Stimulated activated CD8-positive, alpha-beta memory T cell treated with anti-CD3 and anti-CD28 coated beads, Interleukin-15, amount 100 ng/mL, for 4 hours (primary cell): Measurements from ENCODE around the gene ADH1C.

Experiments used
- DNase-seq, 2 donors: peaks; one replicate each; pipeline ENCODE4 v3.0.0-alpha.2; 2020; ENCODE audit warnings: low read depth in 2 of 2

Gene ADH1C

DNA sequence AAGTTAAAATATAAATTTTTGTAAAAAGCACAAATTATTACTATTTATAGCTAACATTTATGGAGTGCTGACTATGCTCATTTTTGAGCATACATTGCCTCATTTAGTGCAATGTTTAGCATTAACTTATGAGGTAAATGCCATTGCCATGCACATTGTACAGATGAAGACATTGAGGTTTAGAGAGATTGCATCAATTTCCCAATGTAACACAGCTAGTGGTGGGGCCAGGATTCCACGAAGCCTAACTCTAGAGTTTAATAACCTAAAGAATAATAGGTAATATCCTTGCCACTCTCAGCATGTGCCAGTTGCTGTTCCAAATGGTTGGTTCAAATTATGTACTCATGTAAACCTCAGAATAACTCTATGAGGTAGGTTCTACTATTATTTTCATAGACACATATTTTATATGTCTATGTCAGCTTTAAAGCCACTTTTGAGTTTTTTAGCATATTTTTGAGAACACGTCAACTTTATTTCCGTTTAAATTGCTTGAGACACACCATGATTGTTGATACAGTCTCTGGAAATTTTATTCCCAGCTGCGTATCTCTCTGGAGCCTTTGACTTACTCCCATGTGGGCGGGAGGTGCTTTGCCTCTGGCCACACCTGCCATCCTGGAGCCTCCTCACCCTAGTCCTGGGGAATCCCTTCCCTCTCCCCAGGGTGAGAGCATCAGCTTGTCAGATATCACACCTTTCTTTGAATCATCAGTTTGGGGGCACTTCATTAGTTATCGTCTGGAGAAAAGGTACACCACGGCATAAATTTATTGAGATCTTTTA is 51.0 kb downstream of the ADH1C start:
- DNase-seq: no peak

DNA sequence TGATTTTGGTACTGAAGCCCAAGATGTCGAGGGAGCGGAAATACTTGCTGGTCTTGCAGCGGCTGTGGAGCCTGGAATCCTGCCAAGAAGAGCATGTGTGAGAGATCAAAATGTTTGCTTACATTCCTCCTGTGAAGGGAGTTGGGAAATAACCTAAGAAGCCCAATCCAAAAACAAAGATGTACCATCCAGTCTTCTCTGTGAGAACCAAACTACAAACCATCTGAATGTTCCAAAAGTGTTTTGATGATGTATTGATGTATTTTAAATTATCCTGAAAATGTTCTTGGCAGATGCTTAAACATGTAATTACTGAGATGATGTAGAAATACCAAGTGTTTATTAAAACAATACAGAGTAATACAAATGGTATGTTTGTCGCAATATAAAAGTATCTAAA is 51.6 kb downstream of the ADH1C start:
- DNase-seq: no peak

DNA sequence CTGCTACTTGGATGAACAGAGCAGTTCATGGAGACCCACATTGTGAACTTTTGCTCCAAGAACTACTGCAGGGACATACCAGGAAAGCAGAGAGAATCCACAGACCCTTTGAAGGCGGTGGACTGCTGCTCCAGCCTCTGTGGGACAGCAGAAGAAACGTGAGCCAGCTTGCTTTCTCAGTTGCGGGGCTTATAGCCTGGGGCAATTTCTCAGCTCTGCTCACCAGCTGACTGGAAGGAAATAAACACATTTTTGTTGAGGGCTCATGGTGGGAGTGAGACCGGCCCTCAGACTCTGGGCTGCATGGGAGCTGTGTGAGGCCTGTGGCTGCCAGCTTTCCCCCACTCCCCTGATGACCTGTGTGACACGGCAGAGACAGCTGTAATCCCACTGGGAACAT is 59.2 kb downstream of the ADH1C start:
- no peak for DNase-seq

DNA sequence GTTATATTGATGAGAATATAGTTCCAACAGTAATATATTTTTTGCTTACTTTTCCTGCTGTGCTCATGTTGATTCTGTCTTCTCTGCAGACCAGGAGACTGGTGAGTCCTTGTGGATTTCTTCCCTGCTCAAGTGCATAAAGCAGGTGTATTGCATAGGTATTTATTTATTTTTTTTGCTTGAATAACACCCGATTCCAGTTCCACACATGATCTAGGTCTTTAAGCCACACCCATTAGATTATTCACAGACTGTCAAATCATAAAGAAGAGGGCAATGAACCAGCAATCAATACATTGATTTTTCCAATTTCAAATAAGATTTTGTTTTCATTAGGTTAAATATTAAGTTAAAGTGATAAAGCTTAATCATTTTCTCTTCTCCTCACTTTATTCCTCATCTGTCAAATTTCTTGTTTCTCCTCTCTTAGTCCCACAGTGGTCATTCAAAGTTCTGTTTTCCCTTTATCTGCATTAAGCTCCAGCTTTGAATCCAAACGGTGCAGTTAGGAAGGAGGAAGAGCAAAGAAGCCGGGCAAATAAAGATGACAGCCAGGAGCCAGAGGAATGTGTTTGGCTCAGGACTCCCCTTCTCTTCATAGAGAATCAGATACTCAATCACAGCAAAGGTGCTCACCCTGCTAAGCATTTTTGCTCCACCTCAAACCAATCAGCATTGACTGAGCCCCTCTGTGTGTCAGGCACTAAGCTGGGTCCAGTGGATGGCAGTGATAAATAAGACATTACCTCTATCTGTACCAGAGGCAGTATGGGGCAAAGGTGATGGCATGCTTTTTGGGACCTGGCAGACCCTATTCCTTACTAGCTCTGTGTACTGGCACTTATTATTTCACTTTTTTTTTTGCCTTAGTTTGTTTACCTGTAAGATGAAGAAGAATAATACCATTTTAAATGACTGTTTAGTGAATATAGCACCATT is 61.4 kb downstream of the ADH1C start, which contains the start of gene ADH1A:
ADH1A (minus strand) TSS at position 138 of the 939 bp plus-strand sequence; CDS start at position 67, 71 bp downstream.
- DNase-seq: no peak
